Neural progenitor cell (in vitro differentiated cells): Measurements from ENCODE around the gene ATP7B. TPM values are rescaled to one million over a fixed set of nuclear protein-coding genes. Genes with fewer than 3 reads are reported as not detected.

ENCODE experiments used
- DNase-seq: peaks from one replicate; pipeline ENCODE4 v3.0.0-alpha.2; 2016; ENCODE audit warnings: low spot score
- H2AFZ ChIP-seq: fragments of 200-600 bp; sonication (generic); replicated peaks from 2 replicates; pipeline ENCODE4 v1.6.1; 2016; ENCODE audit warnings: antibody characterized with exemption
- H3F3A ChIP-seq: fragments of 200-600 bp; sonication (generic); 2 replicates; pipeline ENCODE4 v1.6.1; 2016; ENCODE audit warnings: antibody characterized with exemption, low read depth
- H3K27ac ChIP-seq: fragments of 200-600 bp; sonication (generic); 2 replicates; pipeline ENCODE4 v1.5.1; 2016; ENCODE audit warnings: mild to moderate bottlenecking
- H3K27me3 ChIP-seq: fragments of 200-600 bp; sonication (generic); 2 replicates; pipeline ENCODE4 v1.6.1; 2016; ENCODE audit warnings: mild to moderate bottlenecking, moderate library complexity
- H3K36me3 ChIP-seq: fragments of 200-600 bp; sonication (generic); 2 replicates; pipeline ENCODE4 v1.5.1; 2016
- H3K4me1 ChIP-seq: fragments of 200-600 bp; sonication (generic); 2 replicates; pipeline ENCODE4 v1.6.1; 2016; ENCODE audit warnings: mixed run types
- H3K4me2 ChIP-seq: fragments of 200-600 bp; sonication (generic); 2 replicates; pipeline ENCODE4 v1.6.1; 2016
- H3K4me3 ChIP-seq: fragments of 200-600 bp; sonication (generic); 2 replicates; pipeline ENCODE4 v1.5.1; 2016
- H3K79me2 ChIP-seq: fragments of 200-600 bp; sonication (generic); 2 replicates; pipeline ENCODE4 v1.6.1; 2016; ENCODE audit warnings: low read depth
- H3K9ac ChIP-seq: fragments of 200-600 bp; sonication (generic); 2 replicates; pipeline ENCODE4 v1.6.1; 2016
- H3K9me3 ChIP-seq: fragments of 200-600 bp; sonication (generic); 2 replicates; pipeline ENCODE4 v1.5.1; 2016; ENCODE audit warnings: low read depth
- H4K20me1 ChIP-seq: fragments of 200-600 bp; sonication (generic); 2 replicates; pipeline ENCODE4 v1.6.1; 2016; ENCODE audit warnings: low read depth
- H3K27ac Mint-ChIP-seq: 3 replicates; pipeline ENCODE4 v1.8.0; 2021; ENCODE audit warnings: mixed read lengths
- H3K27me3 Mint-ChIP-seq: 2 replicates; pipeline ENCODE4 v1.8.0; 2022; ENCODE audit warnings: low read depth, mild to moderate bottlenecking, inconsistent platforms, moderate library complexity, mixed read lengths; ENCODE audit not compliant: insufficient read depth
- H3K36me3 Mint-ChIP-seq: 3 replicates; pipeline ENCODE4 v1.8.0; 2021; ENCODE audit warnings: mixed read lengths
- H3K4me1 Mint-ChIP-seq: 3 replicates; pipeline ENCODE4 v1.8.0; 2021; ENCODE audit warnings: mixed read lengths
- H3K4me3 Mint-ChIP-seq: 3 replicates; pipeline ENCODE4 v1.8.0; 2021; ENCODE audit warnings: mild to moderate bottlenecking, moderate library complexity, mixed read lengths
- H3K9me3 Mint-ChIP-seq: 3 replicates; pipeline ENCODE4 v1.8.0; 2020; ENCODE audit warnings: mixed read lengths
- EZH2 ChIP-seq: fragments of 200-600 bp; sonication (generic); IDR thresholded peaks from 2 replicates; pipeline ENCODE4 v1.6.1; 2017; ENCODE audit warnings: antibody characterized with exemption, mild to moderate bottlenecking, moderate library complexity
- EZH2phosphoT487 ChIP-seq: fragments of 200-600 bp; sonication (generic); IDR thresholded peaks from 2 replicates; pipeline ENCODE4 v1.6.1; 2017; ENCODE audit warnings: antibody characterized with exemption
- total RNA-seq: library from RNA; depleted of rRNA; stranded (reverse); fragments of >200 nt; gene quantifications from 2 replicates; pipeline ENCODE4 v1.2.3, GENCODE V29; 2015; ENCODE audit warnings: low replicate concordance
- TF ChIP-seq, protein P1 (sequence below): fragments of 200-600 bp; sonication (generic); IDR thresholded peaks from 2 replicates; pipeline ENCODE4 v1.5.1; 2017; ENCODE audit warnings: antibody characterized with exemption, mild to moderate bottlenecking

The ATP7B gene
- total RNA-seq, 1 donor from 2014 or later: 8.2 TPM

DNA sequence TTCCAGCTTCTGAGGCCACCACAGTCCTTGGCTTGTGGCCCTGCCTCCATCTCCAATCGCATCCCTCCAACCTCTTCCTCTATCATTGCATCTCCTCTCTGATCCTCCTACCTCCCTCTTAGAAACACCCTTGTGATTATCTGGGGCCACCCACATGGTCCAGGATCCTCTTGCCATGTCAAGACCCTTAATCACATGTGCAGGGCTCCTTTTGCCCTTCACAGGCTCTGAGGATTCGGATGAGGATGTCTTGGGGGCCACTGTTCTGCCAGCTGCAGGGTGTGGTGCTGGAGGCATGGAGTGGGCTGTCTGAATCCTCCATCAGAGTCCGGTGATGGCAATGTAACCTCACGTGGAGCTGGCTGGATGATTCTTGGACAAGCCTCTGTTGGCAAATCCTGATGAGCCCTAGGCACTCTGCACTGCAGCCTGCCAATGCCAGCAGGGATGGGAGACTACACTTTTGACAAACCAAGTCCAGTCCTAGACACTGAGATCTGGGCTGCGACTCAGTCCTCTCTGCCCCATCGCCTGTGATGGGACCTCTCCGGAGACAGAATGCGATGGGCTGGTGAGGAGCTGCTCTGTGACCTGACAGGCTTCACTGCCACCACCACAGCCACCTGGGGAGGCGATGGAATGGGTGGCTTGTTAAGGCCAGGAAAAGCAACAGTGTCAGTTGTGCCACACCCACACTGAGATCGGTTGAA is 88.3 kb downstream of the ATP7B start:
- Mint-ChIP-seq H3K4me3 (no peak overlapping the region), H3K36me3 (peaks cover 3% of the 10 kb centered on the region), H3K4me1 (peaks cover 8% of the 10 kb centered on the region), H3K9me3 (no peaks in the 10 kb centered on the region), H3K27ac (no peak overlapping the region), H3K27me3 (no peaks in the 10 kb centered on the region)
- no peak for DNase-seq
- Histone ChIP-seq H3K27ac (no peak overlapping the region), H3K9me3 (no peaks in the 10 kb centered on the region), H3K79me2 (no peaks in the 10 kb centered on the region), H2AFZ (no peak overlapping the region), H3K27me3 (no peaks in the 10 kb centered on the region), H3K4me3 (no peak overlapping the region), H3K4me2 (no peak overlapping the region), H3K9ac (no peak overlapping the region), H3K36me3 (no peaks in the 10 kb centered on the region), H3K4me1 (no peaks in the 10 kb centered on the region), H4K20me1 (no peaks in the 10 kb centered on the region), H3F3A (no peaks in the 10 kb centered on the region)
- TF ChIP-seq, protein P1, sequence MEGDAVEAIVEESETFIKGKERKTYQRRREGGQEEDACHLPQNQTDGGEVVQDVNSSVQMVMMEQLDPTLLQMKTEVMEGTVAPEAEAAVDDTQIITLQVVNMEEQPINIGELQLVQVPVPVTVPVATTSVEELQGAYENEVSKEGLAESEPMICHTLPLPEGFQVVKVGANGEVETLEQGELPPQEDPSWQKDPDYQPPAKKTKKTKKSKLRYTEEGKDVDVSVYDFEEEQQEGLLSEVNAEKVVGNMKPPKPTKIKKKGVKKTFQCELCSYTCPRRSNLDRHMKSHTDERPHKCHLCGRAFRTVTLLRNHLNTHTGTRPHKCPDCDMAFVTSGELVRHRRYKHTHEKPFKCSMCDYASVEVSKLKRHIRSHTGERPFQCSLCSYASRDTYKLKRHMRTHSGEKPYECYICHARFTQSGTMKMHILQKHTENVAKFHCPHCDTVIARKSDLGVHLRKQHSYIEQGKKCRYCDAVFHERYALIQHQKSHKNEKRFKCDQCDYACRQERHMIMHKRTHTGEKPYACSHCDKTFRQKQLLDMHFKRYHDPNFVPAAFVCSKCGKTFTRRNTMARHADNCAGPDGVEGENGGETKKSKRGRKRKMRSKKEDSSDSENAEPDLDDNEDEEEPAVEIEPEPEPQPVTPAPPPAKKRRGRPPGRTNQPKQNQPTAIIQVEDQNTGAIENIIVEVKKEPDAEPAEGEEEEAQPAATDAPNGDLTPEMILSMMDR: no peak
- TF ChIP-seq EZH2 (no peak), EZH2phosphoT487 (no peak)

DNA sequence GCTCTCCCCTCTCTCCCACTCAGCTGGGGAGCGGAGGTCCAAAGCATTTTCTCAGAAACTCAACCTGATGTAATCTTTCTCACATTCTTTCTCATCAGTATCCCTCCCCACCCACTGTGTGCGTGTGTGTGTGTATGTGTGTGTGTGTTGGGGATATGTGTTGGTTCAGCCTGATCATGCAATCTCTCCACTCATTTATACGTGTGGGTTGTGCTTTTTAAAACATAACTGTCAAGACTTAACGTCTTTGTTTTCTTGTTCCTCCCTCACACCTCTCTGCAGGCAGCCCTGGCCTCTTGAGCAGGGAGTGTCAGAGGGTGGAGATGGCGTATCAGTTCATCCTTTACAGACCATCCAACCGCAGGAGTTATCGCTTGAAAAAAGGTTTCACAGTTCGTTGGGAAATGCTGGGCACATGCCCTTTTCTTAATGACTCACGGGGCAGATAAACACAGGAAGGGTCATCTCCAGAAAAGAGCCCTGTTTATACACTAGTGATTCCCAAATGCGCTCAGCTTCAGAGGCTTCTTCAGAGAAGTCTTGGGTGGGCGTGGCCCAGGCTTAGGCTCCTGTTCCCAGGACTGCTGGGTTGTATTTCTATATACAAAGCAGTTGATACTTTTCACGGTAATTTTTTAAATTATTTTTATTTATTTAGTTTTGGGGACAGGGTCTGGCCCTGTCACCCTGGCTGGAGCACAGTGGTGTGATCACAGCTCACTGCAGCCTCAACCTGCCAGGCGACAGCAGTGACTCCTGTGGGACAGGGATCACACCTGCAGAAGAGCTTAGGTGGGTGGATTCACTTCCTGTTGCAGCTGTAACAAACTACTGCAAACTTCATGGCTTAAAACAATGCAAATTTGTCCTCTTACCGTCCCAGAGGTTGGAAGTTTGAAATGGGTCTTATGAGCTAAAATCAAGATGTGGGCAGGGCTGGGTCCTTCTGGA is 89.2 kb downstream of the ATP7B start:
- H3K4me1 Mint-ChIP-seq: peaks cover 8% of the 10 kb centered on the region
- H3K27me3 Mint-ChIP-seq: no peaks in the 10 kb centered on the region
- Histone ChIP-seq H3K4me1 (no peaks in the 10 kb centered on the region), H4K20me1 (no peaks in the 10 kb centered on the region), H3K9ac (no peak overlapping the region), H2AFZ (no peak overlapping the region), H3K27ac (no peak overlapping the region), H3F3A (no peaks in the 10 kb centered on the region), H3K4me2 (no peak overlapping the region), H3K27me3 (no peaks in the 10 kb centered on the region), H3K36me3 (no peaks in the 10 kb centered on the region), H3K79me2 (no peaks in the 10 kb centered on the region), H3K9me3 (no peaks in the 10 kb centered on the region), H3K4me3 (no peak overlapping the region)
- DNase-seq: no peak
- peak overlapping the region; percentile 7 for H3K27ac Mint-ChIP-seq
- peaks cover 3% of the 10 kb centered on the region for H3K36me3 Mint-ChIP-seq
- no peaks in the 10 kb centered on the region for H3K9me3 Mint-ChIP-seq
- TF ChIP-seq EZH2phosphoT487: no peak
- TF ChIP-seq EZH2: no peak
- TF ChIP-seq, protein P1: no peak
- H3K4me3 Mint-ChIP-seq: no peak overlapping the region

DNA sequence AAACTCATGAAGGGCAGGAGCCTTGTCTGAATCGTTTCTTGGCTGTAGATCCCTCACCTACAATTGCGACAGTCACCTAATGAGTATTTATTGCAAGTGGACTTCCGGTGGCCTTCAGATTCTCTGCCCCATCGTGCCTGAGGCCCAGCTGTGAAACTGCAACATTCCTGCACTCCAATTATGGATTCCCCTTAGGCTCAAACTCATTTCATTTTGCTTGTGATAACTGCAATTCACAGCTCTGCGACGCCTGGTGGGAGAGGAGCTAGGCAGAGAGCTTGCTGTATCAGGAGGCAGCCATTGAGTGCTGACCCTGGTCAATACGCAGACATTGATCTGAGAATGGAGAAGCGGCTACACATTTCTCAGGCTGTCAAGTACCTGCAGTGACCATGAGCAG is 90.5 kb downstream of the ATP7B start:
- peaks cover 8% of the 10 kb centered on the region for H3K4me1 Mint-ChIP-seq
- Histone ChIP-seq H3K9ac (no peak overlapping the region), H3K27ac (no peak overlapping the region), H3K9me3 (no peaks in the 10 kb centered on the region), H3K4me3 (no peak overlapping the region), H3K4me2 (no peak overlapping the region), H3K4me1 (no peaks in the 10 kb centered on the region), H3F3A (no peaks in the 10 kb centered on the region), H3K27me3 (no peaks in the 10 kb centered on the region), H3K36me3 (no peaks in the 10 kb centered on the region), H4K20me1 (no peaks in the 10 kb centered on the region), H2AFZ (no peak overlapping the region), H3K79me2 (no peaks in the 10 kb centered on the region)
- no peak for DNase-seq
- H3K27ac Mint-ChIP-seq: no peak overlapping the region
- H3K27me3 Mint-ChIP-seq: no peaks in the 10 kb centered on the region
- no peak for TF ChIP-seq EZH2phosphoT487
- TF ChIP-seq, protein P1: no peak
- no peak for TF ChIP-seq EZH2
- H3K9me3 Mint-ChIP-seq: no peaks in the 10 kb centered on the region
- peaks cover 2% of the 10 kb centered on the region for H3K36me3 Mint-ChIP-seq
- H3K4me3 Mint-ChIP-seq: no peak overlapping the region
